Tibial nerve (tissue), 3 donors: ENCODE measurements around the gene PDE1A.

ENCODE experiments used
- POLR2A ChIP-seq, 2 donors: fragments of 450-650 bp; IDR thresholded peaks; one replicate each; pipeline ENCODE4 v1.6.1; 2017; ENCODE audit warnings: antibody characterized with exemption in 2 of 2, mild to moderate bottlenecking in 2 of 2, moderate library complexity in 2 of 2
- TF ChIP-seq, protein P1 (sequence below), 5 experiments: fragments of 200-600 bp in 3 of 5; fragments of 450-650 bp in 2 of 5; sonication (generic) in 3 of 5; IDR thresholded peaks; one replicate each; pipeline ENCODE4 v1.5.1; 2016 to 2019; ENCODE audit warnings: antibody characterized with exemption in 5 of 5, mild to moderate bottlenecking in 3 of 5, moderate library complexity in 2 of 5

- TF ChIP-seq, protein P1, sequence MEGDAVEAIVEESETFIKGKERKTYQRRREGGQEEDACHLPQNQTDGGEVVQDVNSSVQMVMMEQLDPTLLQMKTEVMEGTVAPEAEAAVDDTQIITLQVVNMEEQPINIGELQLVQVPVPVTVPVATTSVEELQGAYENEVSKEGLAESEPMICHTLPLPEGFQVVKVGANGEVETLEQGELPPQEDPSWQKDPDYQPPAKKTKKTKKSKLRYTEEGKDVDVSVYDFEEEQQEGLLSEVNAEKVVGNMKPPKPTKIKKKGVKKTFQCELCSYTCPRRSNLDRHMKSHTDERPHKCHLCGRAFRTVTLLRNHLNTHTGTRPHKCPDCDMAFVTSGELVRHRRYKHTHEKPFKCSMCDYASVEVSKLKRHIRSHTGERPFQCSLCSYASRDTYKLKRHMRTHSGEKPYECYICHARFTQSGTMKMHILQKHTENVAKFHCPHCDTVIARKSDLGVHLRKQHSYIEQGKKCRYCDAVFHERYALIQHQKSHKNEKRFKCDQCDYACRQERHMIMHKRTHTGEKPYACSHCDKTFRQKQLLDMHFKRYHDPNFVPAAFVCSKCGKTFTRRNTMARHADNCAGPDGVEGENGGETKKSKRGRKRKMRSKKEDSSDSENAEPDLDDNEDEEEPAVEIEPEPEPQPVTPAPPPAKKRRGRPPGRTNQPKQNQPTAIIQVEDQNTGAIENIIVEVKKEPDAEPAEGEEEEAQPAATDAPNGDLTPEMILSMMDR (IDR thresholded peaks at IDR 0.05): no peak
- TF ChIP-seq POLR2A (IDR thresholded peaks at IDR 0.05): no peak
Observed at GRCh38 chr2:182406221-182406620, 20.6 kb downstream of the PDE1A start.
